ENCODE results near the gene GPD2. TPM values are rescaled to one million over a fixed set of nuclear protein-coding genes. Genes with fewer than 3 reads are reported as not detected.

GPD2 gene
- total and polyA plus RNA-seq, 12 donors = 4.5 to 33.8 (median 14.5) TPM

- intact Hi-C loops (cut with DNase I) = no loop called here
- no peaks in the 10 kb centered on the region for H3K4me1 ChIP-seq (replicated peaks in 1 of 2)
- no peak for DNase-seq
- WGBS, 4 donors = 46 to 71% (median 64%) methylated on average over 1 of the region's 1 CpG
- no peaks in the 10 kb centered on the region for H3K36me3 ChIP-seq (replicated peaks in 1 of 2)
- no peak overlapping the region for H3K4me3 ChIP-seq
- no peaks in the 10 kb centered on the region for H3K27me3 ChIP-seq
- no peak overlapping the region for H3K27ac ChIP-seq
- H3K9me3 ChIP-seq (replicated peaks in 1 of 3) = no peaks in the 10 kb centered on the region
- no peak for TF ChIP-seq CTCF (IDR thresholded peaks at IDR 0.05)
- TF ChIP-seq POLR2A (IDR thresholded peaks at IDR 0.05) = no peak
These were observed 125.9 kb downstream of the GPD2 start for GRCh38 chr2:156562124-156562523.

DNA sequence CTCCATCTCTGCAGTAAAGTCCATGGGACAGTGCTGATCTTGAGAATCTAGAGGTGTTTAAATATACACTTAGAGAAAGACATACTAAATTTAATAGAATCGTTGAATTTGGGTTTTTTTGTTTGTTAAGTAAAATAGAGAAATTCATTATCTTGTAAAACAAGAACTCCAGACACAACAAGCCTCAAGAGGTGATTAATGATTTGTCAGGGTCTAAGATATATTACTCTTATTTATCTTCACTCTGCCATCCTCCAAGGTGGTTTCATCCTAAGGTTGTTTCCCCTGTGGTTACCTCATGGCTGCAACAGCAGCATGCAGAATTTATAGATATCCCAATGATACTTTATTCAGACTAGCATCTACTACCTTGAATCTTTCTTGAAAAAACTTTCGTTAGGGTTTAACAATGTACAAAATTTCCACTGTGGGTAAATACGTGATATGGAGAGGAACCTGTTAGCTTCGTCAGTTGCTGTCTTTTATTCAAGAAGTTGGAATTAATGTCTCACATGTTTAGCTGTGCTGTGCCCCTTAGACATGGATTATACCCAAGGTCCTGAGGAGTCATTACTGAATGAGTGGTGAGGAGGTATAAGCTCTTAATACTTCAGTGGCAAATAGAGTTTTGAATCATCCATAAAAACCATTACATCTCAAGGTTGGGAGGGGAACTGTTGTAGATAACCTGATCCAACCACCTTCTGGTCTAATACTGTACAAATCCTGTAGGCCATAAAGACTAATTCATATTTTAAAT lies 128.0 kb downstream of the GPD2 start:
- no peaks in the 10 kb centered on the region for H3K36me3 ChIP-seq (replicated peaks in 1 of 2)
- no peaks in the 10 kb centered on the region for H3K9me3 ChIP-seq (replicated peaks in 1 of 3)
- H3K4me3 ChIP-seq = no peak overlapping the region
- TF ChIP-seq CTCF (IDR thresholded peaks at IDR 0.05) = no peak
- no peak for TF ChIP-seq POLR2A (IDR thresholded peaks at IDR 0.05)
- H3K4me1 ChIP-seq (replicated peaks in 1 of 2) = no peaks in the 10 kb centered on the region
- no peak for DNase-seq
- intact Hi-C loops (cut with DNase I) = no loop called here
- WGBS, 4 donors = 93 to 96% (median 94%) methylated on average over 4 of the region's 4 CpGs
- H3K27ac ChIP-seq = no peak overlapping the region
- H3K27me3 ChIP-seq = no peaks in the 10 kb centered on the region

- DNase-seq = no peak
- Histone ChIP-seq H3K27ac (no peak overlapping the region), H3K4me1 (replicated peaks in 1 of 2) (no peaks in the 10 kb centered on the region), H3K9me3 (replicated peaks in 1 of 3) (no peaks in the 10 kb centered on the region), H3K27me3 (no peaks in the 10 kb centered on the region), H3K36me3 (replicated peaks in 1 of 2) (no peaks in the 10 kb centered on the region), H3K4me3 (no peak overlapping the region)
- 93 to 95% (median 94%) methylated on average over 5 of the region's 5 CpGs for WGBS, 4 donors
- no peak for TF ChIP-seq CTCF (IDR thresholded peaks at IDR 0.05)
- no peak for TF ChIP-seq POLR2A (IDR thresholded peaks at IDR 0.05)
- intact Hi-C loops (cut with DNase I) = no loop called here
These were observed 129.0 kb downstream of the GPD2 start for GRCh38 chr2:156565066-156565710.

GRCh38 chr2:156573710-156574109 lies 137.5 kb downstream of the GPD2 start:
- Histone ChIP-seq H3K27me3 (no peaks in the 10 kb centered on the region), H3K9me3 (replicated peaks in 1 of 3) (no peaks in the 10 kb centered on the region), H3K4me1 (replicated peaks in 1 of 2) (no peaks in the 10 kb centered on the region), H3K36me3 (replicated peaks in 1 of 2) (no peaks in the 10 kb centered on the region), H3K27ac (no peak overlapping the region), H3K4me3 (no peak overlapping the region)
- WGBS, 4 donors = 88 to 94% (median 89%) methylated on average over 2 of the region's 2 CpGs
- TF ChIP-seq POLR2A (IDR thresholded peaks at IDR 0.05) (no peak), CTCF (IDR thresholded peaks at IDR 0.05) (no peak)
- DNase-seq = no peak
- intact Hi-C loops (cut with DNase I) = no loop called here
